Measurements from ENCODE around the gene KIF5B. TPM values are rescaled to one million over a fixed set of nuclear protein-coding genes. Genes with fewer than 3 reads are reported as not detected.
"Not testable (repeated sequence)": the region's sequence is repeated elsewhere in the genome, so short reads cannot be mapped to it uniquely, and the experiment has no call there.

Gene KIF5B
- total and polyA plus RNA-seq, 2 donors (not counting 1 experiment from before 2014, with no cell fraction given) = 9.5 to 44.1 TPM

GRCh38 chr10:31972519-31973041 lies 83.6 kb downstream of the KIF5B start:
- ATAC-seq (ENCODE audit: low read depth) = no peak
- H3K27me3 Mint-ChIP-seq = no peaks in the 10 kb centered on the region
- intact Hi-C loops (cut with micrococcal nuclease) = no loop called here

DNA sequence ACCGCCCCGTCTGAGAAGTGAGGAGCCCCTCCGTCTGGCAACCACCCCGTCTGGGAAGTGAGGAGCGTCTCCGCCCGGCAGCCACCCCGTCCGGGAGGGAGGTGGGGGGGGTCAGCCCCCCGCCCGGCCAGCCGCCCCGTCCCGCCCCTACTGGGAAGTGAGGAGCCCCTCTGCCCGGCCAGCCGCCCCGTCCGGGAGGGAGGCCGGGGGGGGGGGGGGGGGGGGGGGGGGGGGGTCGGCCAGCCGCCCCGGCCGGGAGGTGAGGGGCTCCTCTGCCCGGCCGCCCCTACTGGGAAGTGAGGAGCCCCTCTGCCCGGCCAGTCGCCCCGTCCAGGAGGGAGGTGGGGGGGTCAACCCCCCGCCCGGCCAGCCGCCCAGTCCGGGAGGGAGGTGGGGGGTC lies 86.4 kb downstream of the KIF5B start:
- H3K27me3 ChIP-seq (replicated peaks in 1 of 4; ENCODE audit: control extremely low read depth in 1 of 4, control insufficient read depth in 3 of 4, insufficient read depth in 4 of 4, low read length in 3 of 4); H3K4me1 Mint-ChIP-seq; CTCF ChIA-PET; H3K27me3 Mint-ChIP-seq; H3K79me2 ChIP-seq (ENCODE audit: control insufficient read depth, insufficient read depth, low read length); H3K9me3 Mint-ChIP-seq (ENCODE audit: insufficient read depth); H3K36me3 ChIP-seq (replicated peaks in 1 of 2; ENCODE audit: control extremely low read depth in 1 of 2, control insufficient read depth in 1 of 2, extremely low read depth in 1 of 2, insufficient read depth in 2 of 2, low read length in 1 of 2); H3K4me3 Mint-ChIP-seq; H3K4me3 ChIP-seq (ENCODE audit: control extremely low read depth in 1 of 5, extremely low read depth in 1 of 5, insufficient read depth in 1 of 5, low read depth in 2 of 5, low read length in 4 of 5); H3K27ac ChIP-seq (ENCODE audit: low read length in 2 of 2); H3K9me3 ChIP-seq (ENCODE audit: control extremely low read depth in 1 of 3, control insufficient read depth in 2 of 3, insufficient read depth in 1 of 3, low read length in 2 of 3); H3K4me1 ChIP-seq (ENCODE audit: control insufficient read depth in 2 of 2, insufficient read depth in 2 of 2, low read length in 2 of 2); ATAC-seq (ENCODE audit: low read depth); H3K27ac Mint-ChIP-seq; H3K4me2 ChIP-seq (replicated peaks; ENCODE audit: low read depth, low read length, poor library complexity, severe bottlenecking); H4K20me1 ChIP-seq (ENCODE audit: control insufficient read depth, insufficient read depth, low read length, poor library complexity, severe bottlenecking); intact Hi-C loops (cut with micrococcal nuclease); H2AFZ ChIP-seq (ENCODE audit: insufficient read depth, low read depth, low read length, poor library complexity, severe bottlenecking); POLR2A ChIA-PET; H3K9ac ChIP-seq (ENCODE audit: low read length): not testable (repeated sequence)
- peak; percentile 48 for DNase-seq
- WGBS (ENCODE audit: insufficient coverage) = no CpG with 5 or more reads among the region's 32 CpGs

More at GRCh38 chr10:31972519-31973041, 83.6 kb downstream of the KIF5B start:
- Histone ChIP-seq H3K27me3 (replicated peaks in 1 of 4; ENCODE audit: control extremely low read depth in 1 of 4, control insufficient read depth in 3 of 4, insufficient read depth in 4 of 4, low read length in 3 of 4) (no peaks in the 10 kb centered on the region), H3K9ac (ENCODE audit: low read length) (no peak overlapping the region), H3K79me2 (ENCODE audit: control insufficient read depth, insufficient read depth, low read length) (no peaks in the 10 kb centered on the region), H4K20me1 (ENCODE audit: control insufficient read depth, insufficient read depth, low read length, poor library complexity, severe bottlenecking) (no peaks in the 10 kb centered on the region), H3K4me1 (ENCODE audit: control insufficient read depth in 2 of 2, insufficient read depth in 2 of 2, low read length in 2 of 2) (peaks cover 5 to 6% of the 10 kb centered on the region in 2 donors), H3K27ac (ENCODE audit: low read length in 2 of 2) (no peak overlapping the region), H2AFZ (ENCODE audit: insufficient read depth, low read depth, low read length, poor library complexity, severe bottlenecking) (no peak overlapping the region), H3K4me2 (replicated peaks; ENCODE audit: low read depth, low read length, poor library complexity, severe bottlenecking) (no peak overlapping the region), H3K36me3 (replicated peaks in 1 of 2; ENCODE audit: control extremely low read depth in 1 of 2, control insufficient read depth in 1 of 2, extremely low read depth in 1 of 2, insufficient read depth in 2 of 2, low read length in 1 of 2) (no peaks in the 10 kb centered on the region), H3K4me3 (ENCODE audit: control extremely low read depth in 1 of 5, extremely low read depth in 1 of 5, insufficient read depth in 1 of 5, low read depth in 2 of 5, low read length in 4 of 5) (no peak overlapping the region), H3K9me3 (ENCODE audit: control extremely low read depth in 1 of 3, control insufficient read depth in 2 of 3, insufficient read depth in 1 of 3, low read length in 2 of 3) (no peaks in the 10 kb centered on the region)
- TF ChIP-seq CTCF (IDR thresholded peaks at IDR 0.05) = no peak
- ChIA-PET POLR2A (no interaction called here), CTCF (no interaction called here)
- DNase-seq = no peak
- 100% methylated on average over 8 of the region's 9 CpGs for WGBS (ENCODE audit: insufficient coverage)
- no peak overlapping the region for H3K4me3 Mint-ChIP-seq
- peaks cover 9% of the 10 kb centered on the region for H3K4me1 Mint-ChIP-seq
- H3K27ac Mint-ChIP-seq = no peak overlapping the region
- no peaks in the 10 kb centered on the region for H3K9me3 Mint-ChIP-seq (ENCODE audit: insufficient read depth)
